HG03460 (cell line): ENCODE measurements around the gene EP400.

Experiments used
- ATAC-seq: cut with Tn5 transposase; IDR thresholded peaks from one replicate; pipeline ENCODE4 v1.9.1; 2021; ENCODE audit not compliant: unreplicated experiment

EP400 gene

DNA sequence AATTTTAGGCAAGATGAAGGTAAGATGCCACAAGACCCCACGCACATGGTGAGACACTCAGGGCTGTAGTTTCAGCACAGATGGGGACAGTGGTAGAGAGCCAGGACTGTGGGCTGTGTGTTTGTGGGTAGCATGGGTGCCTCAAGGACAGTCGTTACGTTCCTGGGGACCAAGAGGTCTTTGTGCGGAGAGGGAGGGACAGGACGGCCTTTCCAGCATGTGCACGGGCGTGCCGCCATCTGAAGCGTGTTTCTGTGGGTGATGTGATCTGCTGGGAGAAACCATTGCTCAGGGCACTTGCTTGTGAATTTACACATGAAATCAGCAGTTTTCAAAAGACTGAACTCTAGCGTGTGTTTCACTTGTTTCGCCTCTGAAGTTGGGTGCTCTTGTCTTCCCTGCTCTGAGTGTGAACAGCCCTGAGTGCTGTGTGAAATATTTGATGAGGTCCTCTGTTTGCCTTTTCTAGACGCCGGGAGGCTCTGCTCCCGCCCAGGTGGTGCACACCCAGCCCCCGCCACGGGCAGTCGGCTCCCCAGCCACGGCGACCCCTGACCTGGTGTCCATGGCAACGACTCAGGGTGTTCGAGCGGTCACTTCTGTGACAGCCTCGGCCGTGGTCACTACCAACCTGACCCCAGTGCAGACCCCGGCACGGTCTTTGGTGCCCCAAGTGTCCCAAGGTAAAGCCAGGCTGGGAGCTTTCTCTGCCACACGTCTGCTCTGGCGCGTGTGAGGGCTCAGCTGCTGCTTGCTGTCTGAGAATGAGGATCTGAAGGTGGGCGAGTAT, 112.1 kb downstream of the EP400 start:
- ATAC-seq: no peak

DNA sequence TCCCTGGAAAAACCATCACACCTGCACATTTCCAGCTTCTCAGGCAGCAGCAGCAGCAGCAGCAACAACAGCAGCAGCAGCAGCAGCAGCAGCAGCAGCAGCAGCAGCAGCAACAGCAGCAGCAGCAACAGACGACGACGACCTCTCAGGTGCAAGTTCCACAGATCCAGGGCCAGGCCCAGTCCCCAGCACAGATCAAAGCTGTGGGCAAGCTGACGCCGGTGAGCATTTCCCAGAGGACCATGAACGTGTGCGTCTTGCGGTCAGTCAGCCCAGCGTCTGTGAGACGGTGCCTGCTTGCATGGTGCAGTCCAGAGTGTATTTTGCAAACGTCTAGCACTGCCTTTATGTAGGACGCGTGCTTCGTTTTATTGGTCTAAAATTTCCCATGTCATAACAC, 112.7 kb downstream of the EP400 start:
- no peak for ATAC-seq

GRCh38 chr12:132063491-132063890, 113.7 kb downstream of the EP400 start:
- ATAC-seq: no peak

- no peak for ATAC-seq
Observed at GRCh38 chr12:132064631-132065030, 114.9 kb downstream of the EP400 start.

DNA sequence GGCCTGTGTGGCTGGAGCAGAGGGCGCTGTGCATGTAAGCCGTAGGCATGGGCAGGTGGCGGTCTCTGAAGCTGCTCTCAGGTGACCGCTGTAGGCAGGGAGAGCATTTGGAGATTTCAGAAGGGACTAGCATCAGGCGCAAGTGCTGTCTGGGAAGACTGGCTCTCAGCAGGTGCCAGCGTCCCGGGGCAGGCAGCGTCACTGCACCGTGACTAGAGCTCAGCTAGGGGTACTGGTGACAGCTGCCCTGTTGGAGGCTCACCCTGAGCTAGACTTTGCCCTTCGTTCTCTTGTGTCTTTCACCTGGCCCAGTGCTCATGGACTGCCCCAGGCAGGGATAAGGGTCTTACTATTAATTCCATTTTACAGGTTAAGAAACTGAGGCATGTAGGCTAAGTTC, 115.5 kb downstream of the EP400 start:
- ATAC-seq: no peak

- peak; percentile 4 for ATAC-seq
Observed at GRCh38 chr12:132065609-132066344, 116.0 kb downstream of the EP400 start.

- peak; percentile 43 for ATAC-seq
Observed at GRCh38 chr12:132066345-132066685, 116.6 kb downstream of the EP400 start.

DNA sequence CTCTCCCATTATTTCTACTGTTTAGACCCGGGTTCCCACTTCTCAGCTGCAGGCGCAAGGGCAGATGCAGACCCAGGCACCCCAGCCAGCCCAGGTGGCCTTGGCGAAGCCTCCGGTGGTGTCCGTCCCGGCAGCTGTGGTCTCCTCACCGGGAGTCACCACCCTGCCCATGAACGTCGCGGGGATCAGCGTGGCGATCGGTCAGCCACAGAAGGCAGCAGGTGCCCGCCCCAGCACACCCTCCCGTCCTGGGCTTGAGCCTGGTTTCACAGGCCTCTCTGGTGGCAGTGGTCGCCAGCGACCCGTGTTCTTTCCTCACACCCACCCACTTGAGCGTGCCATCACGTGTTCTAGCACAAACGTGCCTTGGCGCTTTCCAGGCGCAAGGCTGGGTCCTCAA, 117.0 kb downstream of the EP400 start:
- ATAC-seq: no peak

DNA sequence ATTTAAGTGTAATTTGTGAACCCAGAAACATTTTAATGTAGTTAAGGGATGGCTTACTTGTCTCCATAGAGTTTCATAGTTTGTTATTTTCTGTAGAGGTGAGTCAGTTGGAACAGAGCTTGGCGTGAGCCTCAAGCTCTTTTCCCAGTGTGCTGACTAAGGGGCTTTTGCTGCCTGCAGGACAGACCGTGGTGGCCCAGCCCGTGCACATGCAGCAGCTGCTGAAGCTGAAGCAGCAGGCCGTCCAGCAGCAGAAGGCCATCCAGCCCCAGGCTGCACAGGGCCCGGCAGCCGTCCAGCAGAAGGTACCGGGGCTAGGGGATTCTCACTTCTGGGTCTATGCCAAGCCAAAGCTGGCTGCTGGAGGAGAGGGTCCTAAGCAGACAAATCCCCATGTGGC, 117.4 kb downstream of the EP400 start:
- no peak for ATAC-seq

- no peak for ATAC-seq
Observed at GRCh38 chr12:132068250-132068649, 118.5 kb downstream of the EP400 start.

DNA sequence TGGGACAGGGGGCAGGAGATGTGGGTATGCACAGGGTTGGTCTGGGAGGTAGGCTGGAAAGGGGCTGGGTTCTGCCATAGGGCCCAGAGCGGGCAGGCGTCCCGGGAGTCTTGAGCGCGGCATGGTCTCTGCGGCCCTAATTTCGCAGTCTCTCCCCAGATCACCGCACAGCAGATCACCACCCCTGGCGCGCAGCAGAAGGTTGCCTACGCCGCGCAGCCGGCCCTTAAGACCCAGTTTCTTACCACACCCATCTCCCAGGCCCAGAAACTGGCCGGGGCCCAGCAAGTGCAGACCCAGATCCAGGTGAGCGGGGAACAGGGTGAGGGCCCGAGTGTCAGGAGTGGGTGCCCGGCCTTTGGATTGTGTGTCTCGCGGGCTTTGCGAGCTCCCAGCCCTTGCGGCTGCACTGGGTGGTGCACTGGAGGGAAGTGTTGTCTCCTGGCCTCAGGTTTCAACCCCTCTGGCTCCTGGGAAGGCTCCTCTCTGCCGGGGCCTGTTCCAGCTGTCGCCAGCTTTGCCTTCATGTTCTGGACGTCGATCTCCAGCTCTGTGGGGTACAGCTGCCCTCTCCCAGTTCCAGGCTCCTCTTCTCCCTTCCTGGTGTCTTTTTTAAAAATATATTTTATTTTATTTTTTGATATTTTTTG, 119.7 kb downstream of the EP400 start:
- ATAC-seq: no peak

GRCh38 chr12:132070298-132070697, 120.6 kb downstream of the EP400 start:
- ATAC-seq: no peak

GRCh38 chr12:132071040-132071810, 121.5 kb downstream of the EP400 start:
- ATAC-seq: peak; percentile 78

DNA sequence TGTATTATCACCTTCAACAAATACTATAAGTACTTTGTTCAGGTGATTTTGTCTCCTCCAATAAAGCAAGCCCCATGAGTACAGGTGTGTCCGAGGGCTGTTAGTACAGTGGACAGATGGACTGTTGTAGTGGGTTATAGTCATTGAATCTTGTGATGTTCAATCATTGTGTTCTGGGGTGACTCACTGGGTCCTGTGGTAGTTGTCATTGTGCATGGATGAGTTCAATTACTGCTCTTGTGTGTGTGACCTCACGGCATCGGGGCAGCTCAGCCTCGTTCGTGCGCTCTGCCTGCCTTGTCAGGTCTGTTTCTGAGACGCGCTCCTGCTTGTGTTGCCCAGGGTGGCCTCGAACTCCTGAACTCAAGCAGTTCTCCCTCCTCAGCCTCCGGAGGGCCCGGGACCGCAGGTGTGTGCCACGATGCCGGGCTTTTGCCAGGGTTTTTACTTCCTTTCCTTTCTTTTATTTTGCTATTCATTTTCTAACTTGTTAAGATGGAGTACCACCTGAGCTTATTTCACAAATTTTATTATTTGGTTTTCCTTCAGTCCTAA, 122.2 kb downstream of the EP400 start:
- no peak for ATAC-seq

DNA sequence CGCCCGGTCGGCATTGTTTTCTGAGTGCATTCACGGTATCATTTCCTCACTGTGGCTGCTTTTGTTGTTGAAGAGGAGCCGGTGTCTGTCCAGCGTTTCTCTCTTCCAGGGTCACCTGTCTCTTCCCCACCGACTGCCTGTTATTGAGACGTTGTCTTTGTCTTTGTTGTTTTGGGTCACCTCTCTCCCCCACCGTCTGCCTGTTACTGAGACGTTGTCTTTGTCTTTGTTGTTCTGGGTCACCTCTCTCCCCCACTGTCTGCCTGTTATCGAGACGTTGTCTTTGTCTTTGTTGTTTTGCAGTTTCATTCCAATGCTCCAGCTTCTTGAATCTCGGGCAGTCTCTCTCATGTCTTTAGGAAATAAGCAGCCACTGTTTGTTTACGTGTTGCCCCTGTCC, 124.5 kb downstream of the EP400 start:
- no peak for ATAC-seq

- ATAC-seq: no peak
Observed at GRCh38 chr12:132075026-132075713, 125.4 kb downstream of the EP400 start.

DNA sequence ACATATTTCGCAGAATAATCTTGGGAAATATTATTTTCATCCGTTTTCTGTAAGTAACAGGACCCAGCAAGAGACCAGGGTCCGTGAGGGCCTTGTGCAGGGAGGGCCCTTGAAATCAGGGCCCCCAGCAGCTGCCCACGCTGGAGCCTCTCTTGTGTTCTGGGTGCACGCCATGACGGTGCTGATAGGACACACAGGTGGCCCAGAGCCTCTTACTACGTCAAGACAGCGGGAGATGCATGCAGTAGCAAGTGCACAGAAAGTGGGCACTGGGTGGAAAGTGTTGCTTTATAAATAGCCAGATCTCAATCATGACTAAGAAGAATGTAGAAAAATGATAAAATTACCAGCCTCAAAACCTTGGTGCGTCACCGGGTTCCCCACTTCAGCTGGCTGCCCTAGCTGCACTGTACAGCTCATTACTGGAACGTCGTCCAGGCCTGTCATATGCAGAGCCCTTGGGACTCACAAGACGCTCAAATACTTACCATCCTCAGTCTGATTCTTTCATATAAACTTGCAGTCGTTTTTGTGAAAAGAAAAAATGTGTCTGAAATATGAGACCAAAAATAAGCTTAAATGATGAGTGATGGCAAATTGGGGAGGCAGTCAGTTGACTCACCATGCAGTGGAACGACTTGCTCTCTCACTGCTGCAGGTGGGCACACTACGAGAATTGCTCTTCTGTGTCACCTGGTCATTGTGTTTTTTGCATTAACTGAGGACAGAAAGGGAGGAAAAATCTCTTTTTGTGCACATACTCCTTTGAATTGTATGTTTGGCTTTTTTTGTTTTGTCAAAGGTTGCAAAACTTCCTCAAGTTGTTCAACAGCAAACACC, 126.2 kb downstream of the EP400 start:
- no peak for ATAC-seq

GRCh38 chr12:132076711-132077110, 127.0 kb downstream of the EP400 start:
- ATAC-seq: no peak

DNA sequence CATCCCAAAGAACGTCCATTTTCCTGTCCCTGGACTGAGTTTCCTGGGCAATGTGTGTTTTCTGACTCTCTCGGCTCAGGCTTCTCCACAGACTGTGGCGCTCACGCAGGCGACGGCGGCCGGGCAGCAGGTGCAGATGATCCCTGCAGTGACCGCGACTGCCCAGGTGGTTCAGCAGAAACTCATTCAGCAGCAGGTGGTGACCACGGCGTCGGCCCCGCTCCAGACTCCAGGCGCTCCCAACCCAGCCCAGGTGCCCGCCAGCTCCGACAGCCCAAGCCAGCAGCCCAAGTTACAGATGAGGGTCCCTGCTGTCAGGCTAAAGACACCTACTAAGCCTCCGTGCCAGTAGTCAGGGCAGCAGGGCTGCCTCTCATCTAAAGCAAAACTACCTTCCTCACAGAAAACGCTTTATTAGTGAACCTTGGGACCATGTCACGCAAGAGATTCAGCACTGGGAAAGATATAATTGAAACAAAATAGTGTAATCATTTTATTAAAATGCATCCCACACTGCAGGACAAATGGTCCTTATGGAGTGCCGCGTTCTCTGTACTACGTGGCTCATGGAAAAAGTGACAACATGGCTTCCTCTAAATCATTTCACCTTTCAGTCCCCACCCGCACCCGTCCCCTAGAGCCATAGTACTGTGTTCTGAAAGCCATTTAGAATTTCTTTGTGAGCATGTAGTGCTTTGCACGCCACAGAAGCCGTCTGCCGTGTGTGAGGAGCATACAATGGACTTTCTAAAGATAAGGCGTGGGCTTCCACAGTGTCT, 127.8 kb downstream of the EP400 start:
- ATAC-seq: no peak
